D721Med (cell line): ENCODE measurements around the gene IQSEC2.

Experiments used
- DNase-seq: peaks from one replicate; pipeline ENCODE4 v3.0.0; 2011; ENCODE audit warnings: low spot score; ENCODE audit not compliant: insufficient read length
- FAIRE-seq: peaks from 2 replicates; lab custom pipeline; 2011; peaks lifted over from hg19 to GRCh38; lab: Jason Lieb, UNC
- TF ChIP-seq, protein P1 (sequence below): IDR thresholded peaks from 2 replicates; pipeline ENCODE4 v1.5.1; 2012; ENCODE audit warnings: mild to moderate bottlenecking, control low read depth; ENCODE audit not compliant: insufficient read depth; ENCODE audit errors: missing control alignments

The IQSEC2 gene

DNA sequence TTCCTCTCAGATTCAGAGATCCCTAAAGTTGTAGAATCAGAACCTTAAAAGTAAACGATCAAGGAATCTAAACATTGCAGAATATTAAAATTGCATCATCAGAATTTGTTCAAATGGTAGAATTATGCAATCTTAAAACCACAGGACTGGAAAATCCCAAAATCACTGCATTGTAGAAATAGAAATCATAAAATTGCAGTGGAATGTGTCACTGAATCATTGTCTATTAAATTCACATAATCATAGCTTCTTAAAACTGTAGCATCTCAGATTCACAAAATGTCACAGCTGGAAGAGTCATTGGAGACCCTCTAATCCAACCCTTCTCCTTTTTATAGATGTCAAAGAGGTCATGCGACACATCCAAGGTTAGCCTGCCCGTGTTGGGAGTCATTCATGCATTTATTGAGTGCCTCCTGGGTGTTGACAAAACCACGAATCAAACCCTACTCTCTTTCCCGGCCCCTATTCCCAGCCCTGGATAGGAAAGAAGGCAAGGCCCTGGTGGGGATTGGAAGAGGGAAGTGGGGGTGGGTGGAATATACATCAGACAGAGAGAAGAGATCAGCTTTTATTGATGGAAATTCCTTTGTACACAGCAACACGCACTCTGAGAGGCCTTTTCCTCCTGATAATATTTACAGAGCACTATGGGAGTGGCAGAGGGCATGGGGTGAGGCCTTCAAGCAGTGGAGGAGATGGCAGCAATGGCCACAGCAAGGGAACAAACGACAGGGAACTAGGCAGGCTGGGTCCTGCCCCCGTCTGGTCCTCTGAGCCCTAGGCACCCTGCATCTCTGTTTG, 15.4 kb downstream of the IQSEC2 start:
- FAIRE-seq = no peak

GRCh38 chrX:53263597-53264094, 17.7 kb downstream of the IQSEC2 start:
- no peak for FAIRE-seq
- DNase-seq = no peak
- TF ChIP-seq, protein P1, sequence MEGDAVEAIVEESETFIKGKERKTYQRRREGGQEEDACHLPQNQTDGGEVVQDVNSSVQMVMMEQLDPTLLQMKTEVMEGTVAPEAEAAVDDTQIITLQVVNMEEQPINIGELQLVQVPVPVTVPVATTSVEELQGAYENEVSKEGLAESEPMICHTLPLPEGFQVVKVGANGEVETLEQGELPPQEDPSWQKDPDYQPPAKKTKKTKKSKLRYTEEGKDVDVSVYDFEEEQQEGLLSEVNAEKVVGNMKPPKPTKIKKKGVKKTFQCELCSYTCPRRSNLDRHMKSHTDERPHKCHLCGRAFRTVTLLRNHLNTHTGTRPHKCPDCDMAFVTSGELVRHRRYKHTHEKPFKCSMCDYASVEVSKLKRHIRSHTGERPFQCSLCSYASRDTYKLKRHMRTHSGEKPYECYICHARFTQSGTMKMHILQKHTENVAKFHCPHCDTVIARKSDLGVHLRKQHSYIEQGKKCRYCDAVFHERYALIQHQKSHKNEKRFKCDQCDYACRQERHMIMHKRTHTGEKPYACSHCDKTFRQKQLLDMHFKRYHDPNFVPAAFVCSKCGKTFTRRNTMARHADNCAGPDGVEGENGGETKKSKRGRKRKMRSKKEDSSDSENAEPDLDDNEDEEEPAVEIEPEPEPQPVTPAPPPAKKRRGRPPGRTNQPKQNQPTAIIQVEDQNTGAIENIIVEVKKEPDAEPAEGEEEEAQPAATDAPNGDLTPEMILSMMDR = no peak

More for the DNA sequence above, 15.4 kb downstream of the IQSEC2 start:
- TF ChIP-seq, protein P1 = no peak
- no peak for DNase-seq

DNA sequence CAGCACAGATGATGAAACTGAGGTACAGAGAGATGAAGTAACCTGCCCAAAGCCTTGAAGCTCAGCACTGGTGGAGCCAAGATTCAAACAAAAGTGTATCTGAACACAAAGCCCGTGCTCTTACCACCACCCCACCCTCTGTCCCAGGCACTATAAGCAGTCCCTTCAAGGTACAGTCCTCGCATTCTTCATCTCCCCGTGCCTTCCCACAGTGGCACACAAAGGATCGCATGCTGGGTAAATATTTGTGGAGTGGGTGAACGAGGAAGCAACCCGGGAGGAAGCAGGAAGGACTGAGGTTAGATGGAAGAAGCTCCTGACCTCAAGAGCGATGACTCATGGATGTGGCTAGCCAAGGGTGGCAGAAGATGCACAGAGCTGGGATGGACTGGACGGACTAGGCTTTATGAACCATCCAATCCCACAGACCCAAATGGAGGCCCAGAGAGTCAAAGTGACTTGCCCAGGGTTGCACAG, 18.4 kb downstream of the IQSEC2 start:
- no peak for FAIRE-seq
- no peak for DNase-seq
- TF ChIP-seq, protein P1 = no peak

DNA sequence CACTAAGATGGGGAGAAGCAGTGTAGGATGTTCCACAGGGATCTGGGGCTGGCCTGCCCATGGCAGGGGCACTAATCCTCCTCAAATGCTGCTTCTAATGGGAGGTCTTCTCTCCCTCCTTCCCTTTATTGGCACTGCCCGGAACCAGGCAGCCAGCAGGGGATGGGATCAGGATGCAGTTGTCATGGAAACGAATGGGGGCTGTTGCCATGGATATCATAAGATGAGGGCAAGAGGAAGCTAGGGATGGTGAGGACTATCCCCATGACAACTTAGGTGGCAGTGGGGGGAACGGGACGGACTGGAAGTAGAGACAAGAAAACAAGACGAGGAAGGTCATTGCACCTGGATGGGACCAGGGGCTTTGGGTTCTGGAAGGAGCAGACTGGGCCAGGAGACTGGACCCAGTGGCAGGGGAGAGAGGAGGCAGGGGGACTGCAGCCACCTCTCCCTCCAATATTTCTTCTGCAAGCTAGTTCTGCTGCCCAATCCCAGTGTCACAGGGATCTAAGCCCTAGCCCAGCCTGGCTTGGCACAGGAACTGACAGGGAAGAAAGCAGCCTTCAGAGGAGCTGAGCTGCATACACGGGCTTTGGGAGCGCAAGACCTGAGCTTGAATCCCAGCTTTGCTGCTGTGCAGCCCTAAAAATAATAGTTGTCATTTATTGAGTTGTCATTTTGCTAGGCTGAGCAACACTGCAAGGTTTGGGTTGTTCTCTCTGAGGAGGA, 19.0 kb downstream of the IQSEC2 start:
- TF ChIP-seq, protein P1 = no peak
- DNase-seq = no peak
- no peak for FAIRE-seq

DNA sequence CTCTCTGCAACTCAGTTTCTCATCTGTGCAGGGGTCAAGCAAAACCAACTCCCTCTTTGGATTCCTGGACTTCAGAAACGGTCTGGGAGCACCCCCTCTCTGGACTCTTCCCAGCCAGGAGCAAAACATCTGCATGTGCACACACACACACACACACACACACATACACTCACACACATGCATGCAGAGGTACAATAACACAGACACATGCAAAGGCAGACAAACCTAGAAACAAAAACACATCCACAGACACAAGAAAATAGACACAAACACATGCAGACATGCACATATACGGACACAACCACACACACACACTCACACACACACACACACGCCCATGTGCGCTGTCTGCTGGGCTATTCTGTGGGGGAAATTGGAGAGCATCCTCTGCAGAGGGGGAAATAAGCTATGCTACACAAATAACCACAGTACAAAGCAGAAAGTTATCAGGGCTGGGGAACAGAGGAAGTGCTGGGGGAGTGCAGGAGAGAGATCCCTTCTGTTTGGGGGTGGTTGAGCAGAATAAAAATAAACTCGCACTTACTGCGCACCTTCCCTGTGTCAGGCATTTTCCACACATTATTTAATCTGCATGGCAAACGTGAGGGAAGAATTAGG, 19.9 kb downstream of the IQSEC2 start:
- DNase-seq = no peak
- TF ChIP-seq, protein P1 = no peak
- FAIRE-seq = no peak

DNA sequence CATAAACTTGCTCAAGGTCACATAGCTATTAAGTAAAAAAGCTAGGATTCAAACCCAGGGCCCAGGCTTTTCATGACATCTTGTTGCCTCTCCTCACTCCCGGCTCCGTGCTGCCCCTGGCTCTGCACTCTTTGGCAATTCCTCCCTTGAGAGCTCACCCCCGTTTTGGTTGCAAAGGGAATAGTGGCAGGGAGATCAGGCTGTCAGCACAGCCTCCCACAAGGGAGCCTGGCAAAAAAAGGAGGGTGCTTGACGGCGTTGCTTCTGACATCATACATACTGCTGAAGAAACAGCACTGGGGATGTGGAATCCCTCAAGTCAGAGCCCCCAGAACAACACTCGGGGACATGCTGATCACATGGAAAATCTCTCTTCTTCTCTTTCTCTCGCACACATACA, 20.5 kb downstream of the IQSEC2 start:
- no peak for FAIRE-seq
- DNase-seq = no peak
- TF ChIP-seq, protein P1 = no peak
